ENCODE results near the gene TM2D1.

Gene TM2D1

DNA sequence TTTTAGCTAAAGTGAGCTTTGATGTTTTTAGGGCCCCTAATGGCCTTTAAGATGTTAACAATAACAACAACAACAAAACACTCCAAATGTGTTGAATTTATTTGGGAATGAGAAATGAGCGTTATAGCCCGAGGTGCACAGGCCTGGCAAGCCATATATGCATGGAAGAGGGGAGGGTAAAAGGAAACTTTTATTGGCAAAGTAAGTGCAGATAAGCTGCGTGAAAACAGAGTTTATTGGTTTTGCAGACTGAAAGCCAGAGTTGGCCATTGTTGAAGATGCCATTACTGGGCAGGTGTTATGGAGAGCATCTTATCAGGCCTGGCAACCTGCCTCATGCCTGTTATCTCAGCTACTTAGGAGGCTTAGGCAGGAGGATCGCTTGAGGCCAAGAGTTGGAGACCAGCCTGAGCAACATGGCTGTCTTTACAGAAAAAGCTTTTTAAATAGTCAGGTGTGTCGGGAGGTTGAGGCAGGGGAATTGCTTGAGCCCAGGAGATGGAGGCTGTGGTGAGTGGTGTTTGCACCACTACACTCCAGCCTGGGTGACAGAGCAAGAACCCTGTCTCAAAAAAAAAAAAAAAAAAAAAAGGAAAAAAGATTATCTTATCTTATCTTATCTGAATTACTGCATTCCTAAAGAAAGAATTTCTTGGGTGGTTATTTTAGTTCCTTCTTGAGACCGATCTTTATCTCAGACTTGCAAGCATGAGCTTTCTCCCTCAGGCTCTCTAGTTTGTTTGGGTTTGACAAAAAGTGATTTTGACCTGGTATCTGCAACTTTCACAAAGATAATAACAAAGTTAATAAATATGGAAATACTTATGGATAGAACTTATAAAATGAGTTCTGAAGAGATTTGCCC is 19.0 kb upstream of the TM2D1 start:
- TF ChIP-seq, protein P1, sequence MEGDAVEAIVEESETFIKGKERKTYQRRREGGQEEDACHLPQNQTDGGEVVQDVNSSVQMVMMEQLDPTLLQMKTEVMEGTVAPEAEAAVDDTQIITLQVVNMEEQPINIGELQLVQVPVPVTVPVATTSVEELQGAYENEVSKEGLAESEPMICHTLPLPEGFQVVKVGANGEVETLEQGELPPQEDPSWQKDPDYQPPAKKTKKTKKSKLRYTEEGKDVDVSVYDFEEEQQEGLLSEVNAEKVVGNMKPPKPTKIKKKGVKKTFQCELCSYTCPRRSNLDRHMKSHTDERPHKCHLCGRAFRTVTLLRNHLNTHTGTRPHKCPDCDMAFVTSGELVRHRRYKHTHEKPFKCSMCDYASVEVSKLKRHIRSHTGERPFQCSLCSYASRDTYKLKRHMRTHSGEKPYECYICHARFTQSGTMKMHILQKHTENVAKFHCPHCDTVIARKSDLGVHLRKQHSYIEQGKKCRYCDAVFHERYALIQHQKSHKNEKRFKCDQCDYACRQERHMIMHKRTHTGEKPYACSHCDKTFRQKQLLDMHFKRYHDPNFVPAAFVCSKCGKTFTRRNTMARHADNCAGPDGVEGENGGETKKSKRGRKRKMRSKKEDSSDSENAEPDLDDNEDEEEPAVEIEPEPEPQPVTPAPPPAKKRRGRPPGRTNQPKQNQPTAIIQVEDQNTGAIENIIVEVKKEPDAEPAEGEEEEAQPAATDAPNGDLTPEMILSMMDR (IDR thresholded peaks at IDR 0.05; ENCODE audit: insufficient read depth, low read length, poor library complexity, severe bottlenecking): no peak
- Histone ChIP-seq H3K36me3 (ENCODE audit: control insufficient read depth, insufficient read depth, low read length) (no peaks in the 10 kb centered on the region), H3K4me3 (replicated peaks; ENCODE audit: low read depth, low read length) (no peak overlapping the region), H3K27me3 (replicated peaks; ENCODE audit: control insufficient read depth, insufficient read depth, low read length) (no peaks in the 10 kb centered on the region)
- no peak for DNase-seq (ENCODE audit: extremely low read depth, insufficient read length)

DNA sequence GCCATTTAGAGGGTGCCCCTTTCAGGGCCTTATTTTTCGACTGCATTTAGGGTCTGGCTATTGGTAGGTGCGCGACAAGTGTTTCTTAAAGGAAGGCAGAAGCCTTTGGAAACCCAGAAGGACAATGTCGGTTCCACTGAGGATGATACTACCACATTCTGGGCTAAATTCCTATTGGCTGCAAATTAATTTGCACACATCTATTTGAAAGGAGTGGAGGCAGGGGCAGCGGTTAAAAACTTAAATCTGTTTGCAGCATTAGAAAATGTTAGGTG is 18.4 kb upstream of the TM2D1 start:
- no peaks in the 10 kb centered on the region for H3K36me3 ChIP-seq (ENCODE audit: control insufficient read depth, insufficient read depth, low read length)
- H3K27me3 ChIP-seq (replicated peaks; ENCODE audit: control insufficient read depth, insufficient read depth, low read length): no peaks in the 10 kb centered on the region
- TF ChIP-seq, protein P1 (IDR thresholded peaks at IDR 0.05; ENCODE audit: insufficient read depth, low read length, poor library complexity, severe bottlenecking): no peak
- no peak overlapping the region for H3K4me3 ChIP-seq (replicated peaks; ENCODE audit: low read depth, low read length)
- DNase-seq (ENCODE audit: extremely low read depth, insufficient read length): no peak

DNA sequence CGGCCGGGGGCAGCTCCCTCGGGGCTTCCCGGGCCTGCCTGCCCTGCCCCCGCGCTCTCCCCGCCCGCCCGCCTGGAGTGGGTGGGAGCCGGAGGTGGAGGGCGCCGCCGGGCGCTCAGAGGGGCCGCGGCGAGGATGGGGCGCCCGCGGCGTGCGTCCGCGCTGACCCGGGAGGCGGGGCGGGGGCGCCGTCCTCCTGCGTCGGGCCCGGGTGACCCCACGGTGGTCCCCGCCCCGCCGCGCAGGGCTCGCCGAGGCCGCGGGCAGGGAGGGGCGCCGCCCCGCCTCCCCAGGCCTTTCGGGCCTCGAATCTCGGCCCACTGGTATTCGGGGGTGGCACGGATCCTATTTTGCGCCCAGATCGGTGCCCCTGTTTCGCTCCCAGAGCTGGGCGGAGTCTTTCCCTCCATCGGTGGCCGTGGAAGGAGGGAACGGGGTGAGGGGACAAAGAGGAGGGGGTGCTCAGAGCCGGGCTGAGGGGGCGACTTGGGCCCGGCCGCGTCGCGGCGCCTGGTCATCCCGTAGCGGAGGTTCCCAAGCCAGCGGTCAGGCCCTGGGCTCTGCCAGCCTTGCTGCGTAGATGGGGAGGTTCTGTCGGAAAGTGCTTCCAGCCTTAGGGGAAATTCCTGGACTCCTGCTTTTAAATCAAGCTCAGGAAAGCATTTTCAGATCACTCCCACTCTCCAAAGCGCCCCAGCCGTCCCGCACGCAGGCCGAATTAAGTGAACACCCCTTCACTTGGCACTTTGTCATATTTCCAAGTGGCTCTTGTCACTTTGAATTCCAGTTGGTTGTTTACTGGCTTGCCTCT is 17.9 kb upstream of the TM2D1 start:
- TF ChIP-seq, protein P1 (IDR thresholded peaks at IDR 0.05; ENCODE audit: insufficient read depth, low read length, poor library complexity, severe bottlenecking): no peak
- Histone ChIP-seq H3K27me3 (replicated peaks; ENCODE audit: control insufficient read depth, insufficient read depth, low read length) (no peaks in the 10 kb centered on the region), H3K4me3 (replicated peaks; ENCODE audit: low read depth, low read length) (peak overlapping the region; percentile 71), H3K36me3 (ENCODE audit: control insufficient read depth, insufficient read depth, low read length) (no peaks in the 10 kb centered on the region)
- peak; percentile 79 for DNase-seq (ENCODE audit: extremely low read depth, insufficient read length)

DNA sequence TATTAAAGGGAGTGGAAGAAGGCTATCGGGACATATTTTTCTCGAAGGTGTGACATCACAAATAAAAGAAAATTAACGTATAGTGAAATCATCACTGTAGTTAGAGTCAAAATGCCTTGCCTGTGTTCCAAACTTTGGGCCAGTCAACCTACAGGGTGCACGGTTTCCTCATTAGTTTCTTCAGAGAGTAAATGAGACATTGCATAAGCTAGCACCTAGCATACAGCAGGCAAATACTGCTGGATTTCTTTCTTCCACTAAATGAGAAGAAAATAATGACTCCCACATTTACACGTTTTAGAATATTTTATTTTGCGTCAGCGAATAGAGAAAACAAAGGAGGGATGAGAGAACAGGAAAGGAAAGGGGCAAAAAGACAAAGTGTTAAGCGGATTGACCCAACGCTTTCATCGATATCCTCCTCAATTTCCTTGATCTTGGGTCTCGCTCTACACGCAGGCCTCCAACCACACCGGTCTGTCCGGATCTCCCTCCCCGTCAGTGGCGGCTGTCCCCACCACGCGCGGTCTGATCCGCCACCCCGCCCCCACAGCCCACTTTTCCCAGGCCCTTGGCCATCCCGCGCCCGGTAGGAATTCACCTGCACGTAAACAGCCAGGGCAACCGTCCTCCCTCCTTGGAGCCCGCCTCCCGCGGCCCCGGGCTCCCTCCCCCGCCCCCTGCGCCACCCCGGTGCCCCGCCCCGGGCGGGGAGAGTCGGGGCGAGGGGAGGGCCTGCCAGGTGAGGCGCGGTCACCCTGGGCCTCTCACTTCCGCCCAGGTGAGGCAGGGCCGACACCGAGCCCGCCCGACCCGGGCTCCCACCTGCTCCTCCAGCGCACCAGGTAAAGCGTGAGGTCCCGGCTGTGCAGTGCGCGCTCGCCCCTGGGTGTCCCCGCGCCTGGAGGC is 17.0 kb upstream of the TM2D1 start, which contains the start of gene PATJ:
Gene PATJ (plus strand): TSS at position 770 of the 909 bp plus-strand sequence. CDS start 20,413 bp downstream, outside the sequence.
- DNase-seq (ENCODE audit: extremely low read depth, insufficient read length): peak; percentile 80
- Histone ChIP-seq H3K4me3 (replicated peaks; ENCODE audit: low read depth, low read length) (peak within 1 kb of the TSS; percentile 71), H3K36me3 (ENCODE audit: control insufficient read depth, insufficient read depth, low read length) (no peaks in the 10 kb centered on the region), H3K27me3 (replicated peaks; ENCODE audit: control insufficient read depth, insufficient read depth, low read length) (no peaks in the 10 kb centered on the region)
- TF ChIP-seq, protein P1 (IDR thresholded peaks at IDR 0.05; ENCODE audit: insufficient read depth, low read length, poor library complexity, severe bottlenecking): no peak
